NCI-H2029 (cell line): Measurements from ENCODE around the gene APOL3.
"Not testable (repeated sequence)": the region's sequence is repeated elsewhere in the genome, so short reads cannot be mapped to it uniquely, and the experiment has no call there.

Experiments used
- DNase-seq: peaks from one replicate; lab custom pipeline; 2025; lab: John Stamatoyannopoulos, UW

The APOL3 gene

DNA sequence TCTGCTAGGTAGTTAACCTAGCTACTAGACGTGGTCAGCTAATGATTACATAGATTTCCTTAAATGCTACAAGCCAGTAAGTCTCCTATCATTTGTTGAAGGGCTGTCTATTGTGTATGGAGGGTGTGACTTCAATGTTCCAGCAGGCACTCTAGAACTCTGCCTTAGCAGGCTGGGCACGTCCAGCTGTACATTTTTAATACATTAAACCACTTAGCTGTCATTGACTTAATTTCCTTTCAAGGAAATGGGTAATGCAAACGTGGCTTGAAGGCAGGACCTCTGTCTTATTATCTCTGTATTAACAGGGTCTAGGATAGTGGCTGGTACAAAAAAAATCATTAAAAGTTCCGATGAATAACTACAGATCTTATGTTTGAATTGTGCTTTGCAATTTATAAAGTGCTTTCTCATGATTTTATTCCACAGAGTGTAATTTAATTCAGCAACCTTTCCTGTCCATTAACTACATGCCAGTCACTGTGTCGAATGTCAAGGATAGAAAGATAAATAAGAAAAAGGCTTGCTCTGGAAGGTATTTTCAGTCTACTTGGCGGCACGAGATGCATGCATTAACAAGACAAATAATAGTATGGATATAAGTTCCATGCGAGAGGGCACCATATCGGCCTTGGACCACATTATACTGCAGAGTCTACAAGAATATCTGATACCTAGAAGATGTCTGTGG is 60.3 kb downstream of the APOL3 start:
- no peak for DNase-seq

DNA sequence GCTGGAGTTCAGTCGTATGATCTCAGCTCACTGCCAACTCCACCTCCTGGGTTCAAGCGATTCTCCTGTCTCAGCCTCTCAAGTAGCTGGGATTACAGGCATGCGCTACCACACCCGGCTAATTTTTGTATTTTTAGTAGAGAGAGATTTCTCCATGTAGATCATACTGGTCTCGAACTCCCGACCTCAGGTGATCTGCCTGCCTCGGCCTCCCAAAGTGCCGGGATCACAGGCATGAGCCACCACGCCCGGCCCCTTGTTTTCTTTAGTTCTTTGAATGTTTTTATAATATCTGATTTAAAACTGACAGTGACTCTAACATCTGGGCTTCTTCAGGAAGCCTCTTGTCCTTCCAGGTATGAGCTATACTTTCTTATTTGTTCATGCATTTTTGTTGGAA is 61.0 kb downstream of the APOL3 start:
- DNase-seq, result not testable (repeated sequence)

DNA sequence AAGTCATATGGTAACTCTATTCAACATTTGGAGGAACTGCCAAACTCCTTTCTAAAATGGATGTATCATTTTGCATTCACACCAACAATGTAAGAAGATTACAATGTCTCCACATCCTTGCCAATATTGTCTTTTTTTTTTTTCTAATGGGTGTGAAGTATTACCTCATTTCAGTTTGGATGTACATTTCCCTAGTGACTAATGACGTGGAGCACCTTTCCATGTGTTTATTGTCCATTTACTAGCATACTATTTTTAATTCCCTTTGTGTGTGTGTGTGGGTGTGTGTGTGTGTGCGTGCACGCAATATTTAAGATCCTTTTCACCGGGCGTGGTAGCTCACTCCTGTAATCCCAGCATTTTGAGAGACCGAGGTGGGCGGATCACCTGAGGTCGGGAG is 62.7 kb downstream of the APOL3 start:
- no peak for DNase-seq

DNA sequence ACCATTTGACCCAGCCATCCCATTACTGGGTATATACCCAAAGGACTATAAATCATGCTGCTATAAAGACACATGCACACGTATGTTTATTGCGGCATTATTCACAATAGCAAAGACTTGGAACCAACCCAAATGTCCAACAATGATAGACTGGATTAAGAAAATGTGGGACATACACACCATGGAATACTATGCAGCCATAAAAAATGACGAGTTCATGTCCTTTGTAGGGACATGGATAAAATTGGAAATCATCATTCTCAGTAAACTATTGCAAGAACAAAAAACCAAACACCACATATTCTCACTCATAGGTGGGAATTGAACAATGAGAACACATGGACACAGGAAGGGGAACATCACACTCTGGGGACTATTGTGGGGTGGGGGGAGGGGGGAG is 69.8 kb downstream of the APOL3 start:
- DNase-seq, result not testable (repeated sequence)
